K562 (cell line): ENCODE results near the gene LILRB3. TPM values are rescaled to one million over a fixed set of nuclear protein-coding genes. Genes with fewer than 3 reads are reported as not detected.

Experiments used
- ARNT ChIP-seq, 2 experiments: fragments of 450-650 bp; IDR thresholded peaks; 2 replicates each; pipeline ENCODE4 v1.6.1; 2016; ENCODE audit warnings: mild to moderate bottlenecking in 1 of 2
- ASH1L ChIP-seq: fragments of 450-650 bp; IDR thresholded peaks from 2 replicates; pipeline ENCODE4 v1.6.1; 2018; ENCODE audit warnings: borderline replicate concordance, mild to moderate bottlenecking, low read depth; ENCODE audit not compliant: partially characterized antibody
- COPS2 ChIP-seq: fragments of 450-650 bp; conservative IDR thresholded peaks from 2 replicates; pipeline ENCODE4 v1.6.1; 2016; ENCODE audit warnings: mild to moderate bottlenecking, moderate library complexity
- ELF4 ChIP-seq: fragments of 450-650 bp; formaldehyde crosslinking; IDR thresholded peaks from 2 replicates; pipeline ENCODE4 v1.4.0; 2022; ENCODE audit warnings: missing genetic modification characterization
- EP300 ChIP-seq: IDR thresholded peaks from 2 replicates; pipeline ENCODE4 v1.6.1; 2012; ENCODE audit warnings: low read length, improper control_type of control experiment
- IRF2 ChIP-seq: sonication (generic); formaldehyde crosslinking; IDR thresholded peaks from 2 replicates; pipeline ENCODE4 v1.8.1; 2022; ENCODE audit warnings: mild to moderate bottlenecking, missing genetic modification reagents
- KAT2B ChIP-seq: IDR thresholded peaks from one replicate; pipeline ENCODE4 v1.6.1; 2012; ENCODE audit warnings: low read depth, mild to moderate bottlenecking, control low read depth, inconsistent platforms, low read length, moderate library complexity
- LARP7 ChIP-seq: fragments of 450-650 bp; IDR thresholded peaks from 2 replicates; pipeline ENCODE4 v1.6.1; 2016
- NFATC3 ChIP-seq: fragments of 450-650 bp; IDR thresholded peaks from 2 replicates; pipeline ENCODE4 v1.6.1; 2017; ENCODE audit warnings: mild to moderate bottlenecking
- NR3C1 ChIP-seq: sonication (generic); formaldehyde crosslinking; IDR thresholded peaks from 2 replicates; pipeline ENCODE4 v1.8.1; 2022; ENCODE audit warnings: missing genetic modification reagents
- SLC30A9 ChIP-seq: fragments of 250-450 bp; sonication (Bioruptor Pico); IDR thresholded peaks from 2 replicates; pipeline ENCODE4 v1.8.0; 2022; ENCODE audit warnings: mild to moderate bottlenecking, moderate library complexity
- SMARCA5 ChIP-seq: fragments of 450-650 bp; IDR thresholded peaks from 2 replicates; pipeline ENCODE4 v1.6.1; 2016
- SRSF1 ChIP-seq: fragments of 200-400 bp; formaldehyde crosslinking; IDR thresholded peaks from 2 replicates; pipeline ENCODE4 v1.6.1; 2017; ENCODE audit warnings: mild to moderate bottlenecking, low read depth, low read length, moderate library complexity
- SRSF3 ChIP-seq: fragments of 200-400 bp; formaldehyde crosslinking; IDR thresholded peaks from 2 replicates; pipeline ENCODE4 v1.6.1; 2016; ENCODE audit warnings: mild to moderate bottlenecking, low read length, moderate library complexity; ENCODE audit not compliant: insufficient read depth
- SRSF7 ChIP-seq: fragments of 200-400 bp; formaldehyde crosslinking; optimal IDR thresholded peaks from 2 replicates; pipeline ENCODE3; 2017; ENCODE audit warnings: mild to moderate bottlenecking, low read depth, low read length
- STAT5A ChIP-seq: IDR thresholded peaks from 2 replicates; pipeline ENCODE4 v1.6.1; 2012; ENCODE audit warnings: low read length, inconsistent platforms, borderline replicate concordance
- TEAD1 ChIP-seq, 2 experiments: fragments of 450-650 bp in 1 of 2; sonication (generic) in 1 of 2; formaldehyde crosslinking; IDR thresholded peaks; 2 replicates each; pipeline versions ENCODE4 v1.4.0 to v1.8.0; 2020 to 2022; ENCODE audit warnings: mild to moderate bottlenecking in 2 of 2, missing genetic modification reagents in 1 of 2
- TFAM ChIP-seq: fragments of 250-450 bp; sonication (Bioruptor Pico); conservative IDR thresholded peaks from 2 replicates; pipeline ENCODE4 v1.5.0; 2021; ENCODE audit warnings: mild to moderate bottlenecking, moderate library complexity
- ZBTB17 ChIP-seq: fragments of 450-650 bp; formaldehyde crosslinking; IDR thresholded peaks from 2 replicates; pipeline ENCODE4 v1.4.0; 2020; ENCODE audit warnings: mild to moderate bottlenecking
- ZC3H11A ChIP-seq: IDR thresholded peaks from 2 replicates; pipeline ENCODE4 v1.6.1; 2012; ENCODE audit warnings: low read depth, low read length, improper control_type of control experiment
- ZNF121 ChIP-seq: sonication (generic); formaldehyde crosslinking; conservative IDR thresholded peaks from 2 replicates; pipeline ENCODE4 v1.8.0; 2022; ENCODE audit warnings: missing genetic modification reagents
- ZNF436 ChIP-seq: fragments of 250-450, 450-650 bp; sonication (Bioruptor Pico); formaldehyde crosslinking; IDR thresholded peaks from 2 replicates; pipeline ENCODE4 v1.7.0; 2020; ENCODE audit warnings: mild to moderate bottlenecking
- polyA plus RNA-seq, 8 experiments: library from polyadenylated mRNA; depleted of rRNA in 4 of 8; stranded (reverse) in 5 of 8; unstranded in 3 of 8; fragments of >200 nt; fragmentation: Nextera tagmentation in 2 of 8; fragmentation: Illumina TruSeq in 1 of 8; extraction: Ambion mirVana in 2 of 8; extraction: Trizol in 1 of 8; gene quantifications; 2 replicates each; pipeline versions ENCODE4 v1.2.1 to v1.2.3, GENCODE V29; 2011 to 2014; ENCODE audit warnings: inconsistent platforms in 1 of 8, missing spikeins in 1 of 8
- total RNA-seq, 7 experiments: library from RNA; depleted of rRNA in 6 of 7; stranded (reverse); fragments of >200 nt in 6 of 7; fragmentation: Illumina TruSeq in 2 of 7; extraction: Trizol in 2 of 7; gene quantifications; 2 replicates each; pipeline versions ENCODE4 v1.2.1 to v1.2.3, GENCODE V29; 2011 to 2021; ENCODE audit warnings: low replicate concordance in 1 of 7
- TF ChIP-seq, protein P1 (sequence below): fragments of 250-450 bp; sonication (Bioruptor Pico); IDR thresholded peaks from 2 replicates; pipeline ENCODE4 v1.5.1; 2021; ENCODE audit warnings: mild to moderate bottlenecking
- TF ChIP-seq, protein P2 (sequence below), 2 experiments: fragments of 450-650 bp; IDR thresholded peaks; 2 replicates each; pipeline ENCODE4 v1.6.1; 2018; ENCODE audit warnings: mild to moderate bottlenecking in 2 of 2, low read depth in 1 of 2; ENCODE audit not compliant: partially characterized antibody in 2 of 2
- TF ChIP-seq, protein P3 (sequence below): fragments of 450-650 bp; formaldehyde crosslinking; IDR thresholded peaks from 2 replicates; pipeline ENCODE4 v1.4.0; 2022; ENCODE audit warnings: mild to moderate bottlenecking, moderate library complexity

The LILRB3 gene
- total and polyA plus RNA-seq, 9 of the 15 experiments (the other 6 are each of a cell fraction or from before 2014, with no cell fraction given): 0.01 to 0.09 TPM; not detected in 7

DNA sequence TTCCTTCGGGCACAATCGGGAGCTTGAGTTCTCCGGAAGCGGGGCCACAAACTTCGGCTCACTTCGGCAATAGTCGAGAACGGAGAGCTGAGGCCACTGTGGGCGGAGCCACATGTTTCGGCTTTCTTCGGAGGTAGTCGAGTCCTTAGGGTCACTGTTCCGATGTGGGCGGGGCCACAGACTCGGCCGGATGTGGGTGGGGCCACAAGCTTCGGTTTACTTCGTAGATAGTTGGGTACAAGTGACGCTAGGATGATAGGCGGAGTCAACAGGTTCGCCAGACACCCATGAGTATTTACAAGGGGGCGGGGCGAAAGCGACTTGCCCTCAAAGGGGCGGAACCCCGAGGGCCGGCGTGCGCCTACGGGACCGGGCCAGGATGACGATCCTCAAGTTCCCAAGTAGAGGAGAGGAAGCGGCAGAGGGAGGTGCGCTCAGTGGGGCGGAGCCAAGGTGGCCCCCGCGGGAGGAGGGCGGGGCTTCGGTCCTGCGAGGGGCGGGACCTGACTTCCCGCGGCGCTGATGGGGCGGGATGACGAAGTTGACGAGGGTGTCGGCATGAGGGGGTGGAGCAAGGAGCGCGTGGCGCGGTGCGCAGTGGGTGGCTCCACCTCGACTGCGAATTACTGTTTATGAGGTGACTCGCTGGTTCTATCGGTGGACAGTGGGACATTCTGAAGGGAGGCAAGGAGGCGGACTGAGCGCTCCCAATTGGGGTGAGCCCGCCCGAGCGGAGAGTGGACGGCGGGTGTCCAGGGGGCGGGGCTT is 32.9 kb downstream of the LILRB3 start (continued):
- TF ChIP-seq, protein P1, sequence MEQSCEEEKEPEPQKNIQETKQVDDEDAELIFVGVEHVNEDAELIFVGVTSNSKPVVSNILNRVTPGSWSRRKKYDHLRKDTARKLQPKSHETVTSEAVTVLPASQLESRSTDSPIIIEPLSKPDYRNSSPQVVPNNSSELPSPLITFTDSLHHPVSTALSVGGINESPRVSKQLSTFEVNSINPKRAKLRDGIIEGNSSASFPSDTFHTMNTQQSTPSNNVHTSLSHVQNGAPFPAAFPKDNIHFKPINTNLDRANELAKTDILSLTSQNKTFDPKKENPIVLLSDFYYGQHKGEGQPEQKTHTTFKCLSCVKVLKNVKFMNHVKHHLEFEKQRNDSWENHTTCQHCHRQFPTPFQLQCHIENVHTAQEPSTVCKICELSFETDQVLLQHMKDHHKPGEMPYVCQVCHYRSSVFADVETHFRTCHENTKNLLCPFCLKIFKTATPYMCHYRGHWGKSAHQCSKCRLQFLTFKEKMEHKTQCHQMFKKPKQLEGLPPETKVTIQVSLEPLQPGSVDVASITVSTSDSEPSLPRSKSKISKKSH: no peak
- TF ChIP-seq SRSF3 (no peak), COPS2 (no peak), STAT5A (no peak), ARNT (IDR thresholded peaks at IDR 0.05) (no peak), ZNF121 (CRISPR knock-in tag) (no peak), TEAD1 (CRISPR knock-in tag; IDR thresholded peaks at IDR 0.05) (peak in 1 of 2 experiments; percentile 62; a peak in 1 of 4 replicates), KAT2B (no peak), SRSF7 (no peak), IRF2 (no peak), ZBTB17 (CRISPR knock-in tag) (peak; percentile 67; the same call in 1 of the 2 replicates), TFAM (CRISPR knock-in tag) (no peak), SLC30A9 (CRISPR knock-in tag) (no peak), NFATC3 (no peak), ASH1L (no peak), EP300 (no peak), ZNF436 (CRISPR knock-in tag) (no peak), ZC3H11A (no peak), NR3C1 (CRISPR knock-in tag) (no peak), ELF4 (CRISPR knock-in tag) (no peak), SRSF1 (no peak), SMARCA5 (peak; percentile 87; the same call in 1 of the 2 replicates), LARP7 (no peak)
- TF ChIP-seq, protein P2, sequence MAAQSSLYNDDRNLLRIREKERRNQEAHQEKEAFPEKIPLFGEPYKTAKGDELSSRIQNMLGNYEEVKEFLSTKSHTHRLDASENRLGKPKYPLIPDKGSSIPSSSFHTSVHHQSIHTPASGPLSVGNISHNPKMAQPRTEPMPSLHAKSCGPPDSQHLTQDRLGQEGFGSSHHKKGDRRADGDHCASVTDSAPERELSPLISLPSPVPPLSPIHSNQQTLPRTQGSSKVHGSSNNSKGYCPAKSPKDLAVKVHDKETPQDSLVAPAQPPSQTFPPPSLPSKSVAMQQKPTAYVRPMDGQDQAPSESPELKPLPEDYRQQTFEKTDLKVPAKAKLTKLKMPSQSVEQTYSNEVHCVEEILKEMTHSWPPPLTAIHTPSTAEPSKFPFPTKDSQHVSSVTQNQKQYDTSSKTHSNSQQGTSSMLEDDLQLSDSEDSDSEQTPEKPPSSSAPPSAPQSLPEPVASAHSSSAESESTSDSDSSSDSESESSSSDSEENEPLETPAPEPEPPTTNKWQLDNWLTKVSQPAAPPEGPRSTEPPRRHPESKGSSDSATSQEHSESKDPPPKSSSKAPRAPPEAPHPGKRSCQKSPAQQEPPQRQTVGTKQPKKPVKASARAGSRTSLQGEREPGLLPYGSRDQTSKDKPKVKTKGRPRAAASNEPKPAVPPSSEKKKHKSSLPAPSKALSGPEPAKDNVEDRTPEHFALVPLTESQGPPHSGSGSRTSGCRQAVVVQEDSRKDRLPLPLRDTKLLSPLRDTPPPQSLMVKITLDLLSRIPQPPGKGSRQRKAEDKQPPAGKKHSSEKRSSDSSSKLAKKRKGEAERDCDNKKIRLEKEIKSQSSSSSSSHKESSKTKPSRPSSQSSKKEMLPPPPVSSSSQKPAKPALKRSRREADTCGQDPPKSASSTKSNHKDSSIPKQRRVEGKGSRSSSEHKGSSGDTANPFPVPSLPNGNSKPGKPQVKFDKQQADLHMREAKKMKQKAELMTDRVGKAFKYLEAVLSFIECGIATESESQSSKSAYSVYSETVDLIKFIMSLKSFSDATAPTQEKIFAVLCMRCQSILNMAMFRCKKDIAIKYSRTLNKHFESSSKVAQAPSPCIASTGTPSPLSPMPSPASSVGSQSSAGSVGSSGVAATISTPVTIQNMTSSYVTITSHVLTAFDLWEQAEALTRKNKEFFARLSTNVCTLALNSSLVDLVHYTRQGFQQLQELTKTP (IDR thresholded peaks at IDR 0.05; ENCODE audit: low read depth in 1 of 2, partially characterized antibody in 2 of 2): peak in 1 of 2 experiments; percentile 47
- TF ChIP-seq, protein P3, sequence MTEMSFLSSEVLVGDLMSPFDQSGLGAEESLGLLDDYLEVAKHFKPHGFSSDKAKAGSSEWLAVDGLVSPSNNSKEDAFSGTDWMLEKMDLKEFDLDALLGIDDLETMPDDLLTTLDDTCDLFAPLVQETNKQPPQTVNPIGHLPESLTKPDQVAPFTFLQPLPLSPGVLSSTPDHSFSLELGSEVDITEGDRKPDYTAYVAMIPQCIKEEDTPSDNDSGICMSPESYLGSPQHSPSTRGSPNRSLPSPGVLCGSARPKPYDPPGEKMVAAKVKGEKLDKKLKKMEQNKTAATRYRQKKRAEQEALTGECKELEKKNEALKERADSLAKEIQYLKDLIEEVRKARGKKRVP: 0 out of 2 replicates have a peak, but pooled peaks have one; percentile 29
